Measurements from ENCODE around the gene ABCD3. TPM values are rescaled to one million over a fixed set of nuclear protein-coding genes. Genes with fewer than 3 reads are reported as not detected.

The ABCD3 gene
- polyA plus RNA-seq, 3 donors: 7.8 to 24.9 (median 21.0) TPM

DNA sequence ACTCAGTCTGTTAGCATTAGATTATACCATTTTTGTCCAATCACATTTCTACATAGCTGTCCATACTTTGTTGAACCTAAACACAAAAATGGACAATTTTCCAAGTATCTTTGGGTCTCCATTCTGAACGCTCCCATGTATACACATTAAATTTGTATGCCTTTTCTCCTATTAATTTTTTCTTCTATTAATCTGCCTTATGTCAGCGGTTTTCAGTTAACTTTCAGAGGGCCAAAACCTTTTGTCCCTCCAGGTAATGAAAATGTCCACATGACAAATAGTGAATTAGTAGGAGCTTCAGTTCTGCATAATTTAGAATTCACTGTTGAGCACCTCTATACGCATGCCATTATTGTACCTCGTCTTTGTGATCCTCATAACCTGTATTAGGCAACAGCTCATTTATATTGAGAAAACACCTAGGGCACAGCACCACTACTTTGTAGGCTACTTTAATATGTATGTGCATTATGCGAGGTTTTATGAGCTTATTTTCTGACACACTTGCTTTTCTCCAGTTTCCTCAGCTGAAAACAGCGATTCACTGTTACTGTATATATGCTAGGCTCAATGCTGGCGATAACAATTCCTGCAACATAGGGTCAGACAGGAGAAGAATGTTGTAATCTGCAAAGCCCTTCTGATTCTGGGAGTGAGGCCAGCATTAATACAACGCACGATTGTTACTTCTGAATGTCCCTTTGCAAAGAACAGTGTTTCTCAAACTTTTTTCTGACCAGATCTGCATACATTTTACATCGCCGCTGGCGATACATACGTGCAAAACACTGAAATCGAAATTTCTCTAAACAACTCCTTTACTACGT, 1.1 kb upstream of the ABCD3 start:
- H3K4me3 Mint-ChIP-seq: no peak overlapping the region
- H3K4me3 ChIP-seq (replicated peaks in 1 of 3; ENCODE audit: low read depth in 2 of 3, low read length in 3 of 3): peak overlapping the region; percentile 81 to 94 (median 83)
- peak overlapping the region; percentile 93 for H2AFZ ChIP-seq (ENCODE audit: insufficient read depth, low read depth, low read length, poor library complexity, severe bottlenecking)
- peaks cover 35% of the 10 kb centered on the region for H3K4me1 Mint-ChIP-seq
- TF ChIP-seq, protein P1, sequence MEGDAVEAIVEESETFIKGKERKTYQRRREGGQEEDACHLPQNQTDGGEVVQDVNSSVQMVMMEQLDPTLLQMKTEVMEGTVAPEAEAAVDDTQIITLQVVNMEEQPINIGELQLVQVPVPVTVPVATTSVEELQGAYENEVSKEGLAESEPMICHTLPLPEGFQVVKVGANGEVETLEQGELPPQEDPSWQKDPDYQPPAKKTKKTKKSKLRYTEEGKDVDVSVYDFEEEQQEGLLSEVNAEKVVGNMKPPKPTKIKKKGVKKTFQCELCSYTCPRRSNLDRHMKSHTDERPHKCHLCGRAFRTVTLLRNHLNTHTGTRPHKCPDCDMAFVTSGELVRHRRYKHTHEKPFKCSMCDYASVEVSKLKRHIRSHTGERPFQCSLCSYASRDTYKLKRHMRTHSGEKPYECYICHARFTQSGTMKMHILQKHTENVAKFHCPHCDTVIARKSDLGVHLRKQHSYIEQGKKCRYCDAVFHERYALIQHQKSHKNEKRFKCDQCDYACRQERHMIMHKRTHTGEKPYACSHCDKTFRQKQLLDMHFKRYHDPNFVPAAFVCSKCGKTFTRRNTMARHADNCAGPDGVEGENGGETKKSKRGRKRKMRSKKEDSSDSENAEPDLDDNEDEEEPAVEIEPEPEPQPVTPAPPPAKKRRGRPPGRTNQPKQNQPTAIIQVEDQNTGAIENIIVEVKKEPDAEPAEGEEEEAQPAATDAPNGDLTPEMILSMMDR (IDR thresholded peaks at IDR 0.05): no peak
- H3K27me3 ChIP-seq (ENCODE audit: control insufficient read depth in 2 of 2, insufficient read depth in 2 of 2, low read length in 2 of 2): no peaks in the 10 kb centered on the region
- H3K36me3 ChIP-seq (replicated peaks in 1 of 2; ENCODE audit: control insufficient read depth in 1 of 2, insufficient read depth in 2 of 2, low read length in 2 of 2): no peaks in the 10 kb centered on the region
- H3K9me3 Mint-ChIP-seq: peaks cover 0 to 3% (median 0%) of the 10 kb centered on the region in 7 donors
- 39% methylated on average over 2 of the region's 15 CpGs for WGBS (ENCODE audit: insufficient coverage)
- no peaks in the 10 kb centered on the region for H3K36me3 Mint-ChIP-seq
- H3K27ac ChIP-seq (ENCODE audit: low read depth in 1 of 2, low read length in 2 of 2): peak overlapping the region; percentile 87 to 91
- no peaks in the 10 kb centered on the region for H3K9me3 ChIP-seq (replicated peaks in 1 of 2; ENCODE audit: control insufficient read depth in 1 of 2, insufficient read depth in 1 of 2, low read length in 2 of 2)
- peaks cover 30 to 38% of the 10 kb centered on the region in 2 donors for H3K4me1 ChIP-seq (ENCODE audit: control insufficient read depth in 1 of 2, insufficient read depth in 2 of 2, low read length in 2 of 2)
- intact Hi-C loops (cut with micrococcal nuclease): no loop called here
- peak overlapping the region; percentile 84 for H3K4me2 ChIP-seq (replicated peaks; ENCODE audit: extremely low read depth, low read length, poor library complexity, severe bottlenecking)
- no peak for DNase-seq
- H3K27ac Mint-ChIP-seq: no peak overlapping the region
- H3K79me2 ChIP-seq (ENCODE audit: insufficient read depth, low read length): peaks cover 37% of the 10 kb centered on the region
- peak overlapping the region; percentile 80 for H3K9ac ChIP-seq (ENCODE audit: insufficient read depth, low read length, poor library complexity, severe bottlenecking)
- H4K20me1 ChIP-seq (ENCODE audit: insufficient read depth, low read length): peaks cover 26% of the 10 kb centered on the region
- H3K27me3 Mint-ChIP-seq (ENCODE audit: low read depth in 3 of 3): peaks cover 3 to 12% (median 8%) of the 10 kb centered on the region in 3 donors

DNA sequence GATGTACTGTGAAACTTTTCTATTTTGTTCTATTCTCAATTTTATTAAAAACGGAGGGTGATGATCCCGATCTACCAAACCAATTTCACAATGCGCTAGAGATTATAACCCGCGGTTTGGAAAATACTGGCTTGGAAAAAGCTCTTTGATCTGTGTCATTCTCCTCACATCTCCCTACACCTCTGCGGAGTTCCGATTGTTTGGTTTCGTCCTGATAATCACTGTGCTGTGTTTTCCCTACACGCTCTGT, 536 bp upstream of the ABCD3 start:
- H2AFZ ChIP-seq (ENCODE audit: insufficient read depth, low read depth, low read length, poor library complexity, severe bottlenecking): peak overlapping the region; percentile 93
- peaks cover 3 to 12% (median 8%) of the 10 kb centered on the region in 3 donors for H3K27me3 Mint-ChIP-seq (ENCODE audit: low read depth in 3 of 3)
- no peak for DNase-seq
- H3K4me1 Mint-ChIP-seq: peaks cover 35% of the 10 kb centered on the region
- H3K36me3 ChIP-seq (replicated peaks in 1 of 2; ENCODE audit: control insufficient read depth in 1 of 2, insufficient read depth in 2 of 2, low read length in 2 of 2): no peaks in the 10 kb centered on the region
- peak overlapping the region; percentile 87 to 91 for H3K27ac ChIP-seq (ENCODE audit: low read depth in 1 of 2, low read length in 2 of 2)
- H3K4me3 Mint-ChIP-seq: no peak overlapping the region
- H3K9ac ChIP-seq (ENCODE audit: insufficient read depth, low read length, poor library complexity, severe bottlenecking): peak overlapping the region; percentile 80
- H3K9me3 ChIP-seq (replicated peaks in 1 of 2; ENCODE audit: control insufficient read depth in 1 of 2, insufficient read depth in 1 of 2, low read length in 2 of 2): no peaks in the 10 kb centered on the region
- H3K4me1 ChIP-seq (ENCODE audit: control insufficient read depth in 1 of 2, insufficient read depth in 2 of 2, low read length in 2 of 2): peaks cover 30 to 36% of the 10 kb centered on the region in 2 donors
- peaks cover 42% of the 10 kb centered on the region for H3K79me2 ChIP-seq (ENCODE audit: insufficient read depth, low read length)
- peaks cover 32% of the 10 kb centered on the region for H4K20me1 ChIP-seq (ENCODE audit: insufficient read depth, low read length)
- WGBS (ENCODE audit: insufficient coverage): 12% methylated on average over 6 of the region's 9 CpGs
- H3K4me2 ChIP-seq (replicated peaks; ENCODE audit: extremely low read depth, low read length, poor library complexity, severe bottlenecking): peak overlapping the region; percentile 84
- peak overlapping the region; percentile 81 to 94 (median 83) for H3K4me3 ChIP-seq (replicated peaks in 1 of 3; ENCODE audit: low read depth in 2 of 3, low read length in 3 of 3)
- H3K27ac Mint-ChIP-seq: no peak overlapping the region
- TF ChIP-seq, protein P1 (IDR thresholded peaks at IDR 0.05): no peak
- H3K36me3 Mint-ChIP-seq: no peaks in the 10 kb centered on the region
- H3K9me3 Mint-ChIP-seq: peaks cover 0 to 3% (median 0%) of the 10 kb centered on the region in 7 donors
- H3K27me3 ChIP-seq (ENCODE audit: control insufficient read depth in 2 of 2, insufficient read depth in 2 of 2, low read length in 2 of 2): no peaks in the 10 kb centered on the region
- intact Hi-C loops (cut with micrococcal nuclease): no loop called here
